Vagina (tissue), 2 donors: ENCODE data around the gene CEP70.

ENCODE experiments used
- POLR2A ChIP-seq, 2 donors: fragments of 450-650 bp; IDR thresholded peaks; one replicate each; pipeline ENCODE4 v1.6.1; 2017; ENCODE audit warnings: antibody characterized with exemption in 2 of 2, mild to moderate bottlenecking in 2 of 2, moderate library complexity in 2 of 2
- TF ChIP-seq, protein P1 (sequence below), 3 experiments: fragments of 450-650 bp in 2 of 3; fragments of 200-600 bp in 1 of 3; sonication (generic) in 1 of 3; IDR thresholded peaks; one replicate each; pipeline ENCODE4 v1.5.1; 2017 to 2019; ENCODE audit warnings: antibody characterized with exemption in 3 of 3, mild to moderate bottlenecking in 2 of 3, moderate library complexity in 2 of 3

DNA sequence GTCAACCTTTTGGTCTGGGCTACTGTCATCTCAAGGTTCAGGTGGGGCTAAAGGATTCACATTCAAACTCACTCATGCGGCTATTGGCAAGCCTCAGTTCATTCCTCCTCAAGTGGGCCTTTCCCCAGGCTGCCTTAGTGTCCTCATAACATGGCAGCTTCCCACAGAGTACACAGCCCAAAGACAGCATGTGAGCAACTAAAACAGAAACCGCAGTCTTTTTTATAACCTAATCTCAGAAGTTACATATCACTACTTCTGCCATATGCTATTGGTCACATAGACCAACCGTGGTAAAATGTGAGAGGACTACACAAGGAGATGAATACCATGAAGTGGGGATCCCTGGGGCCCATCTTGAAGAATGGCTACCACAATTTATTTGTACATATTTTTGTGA, 4.5 kb upstream of the CEP70 start:
- TF ChIP-seq, protein P1, sequence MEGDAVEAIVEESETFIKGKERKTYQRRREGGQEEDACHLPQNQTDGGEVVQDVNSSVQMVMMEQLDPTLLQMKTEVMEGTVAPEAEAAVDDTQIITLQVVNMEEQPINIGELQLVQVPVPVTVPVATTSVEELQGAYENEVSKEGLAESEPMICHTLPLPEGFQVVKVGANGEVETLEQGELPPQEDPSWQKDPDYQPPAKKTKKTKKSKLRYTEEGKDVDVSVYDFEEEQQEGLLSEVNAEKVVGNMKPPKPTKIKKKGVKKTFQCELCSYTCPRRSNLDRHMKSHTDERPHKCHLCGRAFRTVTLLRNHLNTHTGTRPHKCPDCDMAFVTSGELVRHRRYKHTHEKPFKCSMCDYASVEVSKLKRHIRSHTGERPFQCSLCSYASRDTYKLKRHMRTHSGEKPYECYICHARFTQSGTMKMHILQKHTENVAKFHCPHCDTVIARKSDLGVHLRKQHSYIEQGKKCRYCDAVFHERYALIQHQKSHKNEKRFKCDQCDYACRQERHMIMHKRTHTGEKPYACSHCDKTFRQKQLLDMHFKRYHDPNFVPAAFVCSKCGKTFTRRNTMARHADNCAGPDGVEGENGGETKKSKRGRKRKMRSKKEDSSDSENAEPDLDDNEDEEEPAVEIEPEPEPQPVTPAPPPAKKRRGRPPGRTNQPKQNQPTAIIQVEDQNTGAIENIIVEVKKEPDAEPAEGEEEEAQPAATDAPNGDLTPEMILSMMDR (IDR thresholded peaks at IDR 0.05): no peak
- no peak for TF ChIP-seq POLR2A (IDR thresholded peaks at IDR 0.05)
